GM18867 (cell line): ENCODE results near the gene TWIST2.

Source experiments
- ATAC-seq: cut with Tn5 transposase; IDR thresholded peaks from one replicate; pipeline ENCODE4 v1.9.1; 2021; ENCODE audit warnings: mild to moderate bottlenecking, moderate library complexity; ENCODE audit not compliant: unreplicated experiment

TWIST2 gene

DNA sequence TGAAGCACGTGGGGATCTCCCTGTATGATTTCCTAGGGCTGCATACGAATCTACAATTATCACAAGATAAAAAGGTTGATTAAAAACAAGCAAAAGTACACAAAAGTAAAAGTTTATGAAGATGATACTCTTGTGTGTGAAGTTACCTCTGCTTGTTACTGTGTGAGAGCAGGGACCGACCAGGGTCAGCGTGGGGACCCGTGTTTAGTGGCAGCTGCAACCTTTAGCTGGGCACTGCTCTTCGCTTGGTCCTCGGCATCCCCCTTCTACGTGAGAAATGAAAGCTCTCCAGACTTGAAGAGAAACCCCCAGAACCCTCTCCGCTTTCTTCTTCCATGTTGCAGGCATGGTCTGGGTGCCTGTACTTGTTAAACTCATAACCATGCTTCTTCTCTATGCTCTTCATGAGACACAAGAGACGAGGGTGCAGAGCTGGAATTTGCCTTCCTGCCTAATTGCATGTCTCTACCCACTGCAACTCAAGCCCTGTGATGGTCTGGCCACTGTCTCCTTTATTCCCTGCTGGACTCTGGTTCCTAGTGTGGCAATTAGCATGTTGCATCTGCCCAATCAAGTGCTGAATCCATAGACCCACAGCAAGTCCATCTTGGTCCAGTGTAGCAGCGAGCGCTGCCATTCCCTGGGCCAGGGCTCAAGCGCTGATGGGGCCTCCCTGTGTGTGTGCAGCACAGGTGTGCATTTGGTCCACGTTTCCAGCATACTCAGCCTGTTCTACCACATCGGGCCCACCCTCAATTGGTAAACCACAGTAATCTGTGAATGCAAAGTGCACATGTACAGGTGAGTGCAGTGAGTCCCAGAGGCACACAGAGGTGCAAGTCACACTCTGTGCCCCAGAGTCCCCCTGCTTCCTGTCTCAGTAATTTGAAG is 88.5 kb downstream of the TWIST2 start:
- no peak for ATAC-seq

- ATAC-seq, result no peak
Measured at GRCh38 chr2:238938003-238938400, 90.1 kb downstream of the TWIST2 start.

DNA sequence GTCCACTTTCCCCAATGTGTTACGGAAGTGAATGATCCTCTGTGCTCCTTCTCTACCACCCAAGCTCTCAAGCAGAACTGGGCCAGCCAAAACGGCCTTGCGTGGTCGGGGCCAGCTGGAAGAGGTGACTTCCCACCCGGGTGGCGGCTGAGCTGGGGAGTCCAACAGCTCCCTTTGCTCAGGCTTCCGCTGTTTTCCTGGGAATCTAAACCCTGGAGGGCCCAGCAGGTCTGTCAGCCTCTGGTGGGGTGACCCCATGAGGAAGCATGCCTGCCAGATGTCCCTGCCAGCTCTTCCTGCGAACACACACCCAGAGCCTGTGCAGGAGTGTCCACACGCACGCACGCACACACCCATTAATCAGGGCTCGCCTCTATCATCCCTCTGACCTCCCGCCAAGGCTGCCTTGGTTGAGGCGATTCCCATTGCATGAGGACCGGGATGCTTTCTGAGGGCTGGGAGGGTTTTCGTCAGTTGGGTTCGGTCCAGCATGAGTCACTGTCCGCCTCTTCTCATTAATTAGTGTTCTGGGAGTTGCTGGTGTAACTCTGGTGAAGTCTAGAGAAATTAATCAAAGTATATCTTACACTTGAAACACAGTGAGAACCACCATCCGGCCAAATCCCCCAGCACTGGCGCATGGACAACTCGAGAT is 90.6 kb downstream of the TWIST2 start:
- no peak for ATAC-seq

GRCh38 chr2:238939074-238939473 is 91.2 kb downstream of the TWIST2 start:
- ATAC-seq, result no peak

- ATAC-seq, result no peak
Measured at GRCh38 chr2:238939521-238940403, 91.9 kb downstream of the TWIST2 start.

GRCh38 chr2:238940806-238941205 is 92.9 kb downstream of the TWIST2 start:
- no peak for ATAC-seq

GRCh38 chr2:238941262-238941792 is 93.4 kb downstream of the TWIST2 start:
- ATAC-seq, result no peak

GRCh38 chr2:238942080-238942725 is 94.3 kb downstream of the TWIST2 start:
- ATAC-seq, result no peak

DNA sequence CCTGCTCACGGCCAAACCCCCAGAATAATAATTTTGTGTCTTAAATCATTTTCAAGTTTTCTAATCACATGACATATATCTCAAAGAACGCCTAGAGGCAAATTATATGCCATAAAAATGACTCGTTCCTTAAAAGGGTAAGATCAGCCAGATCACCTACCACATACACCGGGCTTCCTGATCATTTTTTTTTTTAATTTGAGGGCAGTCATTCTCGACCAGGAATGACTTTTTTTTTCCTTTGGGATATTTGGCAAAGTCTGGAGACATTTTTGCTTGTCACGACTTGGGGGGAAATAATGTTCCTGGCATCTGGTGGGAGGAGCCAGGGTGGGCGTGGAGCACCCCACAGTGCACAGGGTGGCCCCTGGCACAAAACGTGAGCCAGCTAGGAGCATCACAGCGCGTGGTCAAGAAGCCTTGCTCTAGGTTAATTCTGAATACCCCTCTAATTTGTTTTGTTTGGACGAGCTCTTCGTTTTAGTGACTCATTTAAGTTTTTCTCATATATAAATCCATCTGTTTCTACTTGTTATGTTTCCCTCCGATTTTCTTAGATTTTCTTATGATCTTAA is 94.9 kb downstream of the TWIST2 start:
- no peak for ATAC-seq

DNA sequence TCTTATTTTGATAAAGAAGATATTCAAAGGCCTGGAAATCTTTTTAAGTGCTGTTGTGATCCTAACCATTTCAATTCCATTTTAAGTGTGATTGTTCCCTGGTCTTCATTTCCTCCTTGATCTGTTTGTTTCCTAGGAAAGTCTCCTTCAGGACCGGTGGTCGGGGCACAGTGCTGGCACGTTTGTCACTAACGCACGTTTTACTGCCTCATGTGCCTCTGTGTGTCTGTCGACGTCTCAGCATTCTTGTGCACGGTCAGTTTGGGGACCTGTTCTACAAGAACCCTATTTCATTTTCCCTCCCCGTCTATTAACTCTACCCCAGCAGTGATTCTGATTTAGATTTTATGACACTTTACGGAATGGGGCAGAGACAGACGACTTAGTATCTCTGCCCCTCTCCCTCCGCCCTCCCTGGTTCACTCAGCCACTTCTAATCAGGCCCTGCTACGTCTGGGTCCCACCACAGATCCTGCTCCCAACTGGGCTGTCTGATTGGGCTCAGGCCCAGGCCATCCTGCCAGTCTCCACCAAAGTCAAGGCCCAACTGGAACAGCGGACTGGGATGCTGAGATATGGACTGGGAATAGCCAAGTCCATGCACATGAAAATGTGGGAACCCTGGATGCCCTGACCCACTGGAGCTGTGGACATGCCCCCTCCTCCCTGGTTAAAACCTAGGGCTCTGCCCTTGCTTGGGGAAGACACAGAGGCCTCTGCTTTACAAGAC is 95.6 kb downstream of the TWIST2 start:
- ATAC-seq, result no peak

- no peak for ATAC-seq
Measured at GRCh38 chr2:238945433-238946150, 97.7 kb downstream of the TWIST2 start.

GRCh38 chr2:238946318-238947242 is 98.7 kb downstream of the TWIST2 start:
- ATAC-seq, result no peak

GRCh38 chr2:238947243-238947760 is 99.4 kb downstream of the TWIST2 start:
- ATAC-seq, result no peak

DNA sequence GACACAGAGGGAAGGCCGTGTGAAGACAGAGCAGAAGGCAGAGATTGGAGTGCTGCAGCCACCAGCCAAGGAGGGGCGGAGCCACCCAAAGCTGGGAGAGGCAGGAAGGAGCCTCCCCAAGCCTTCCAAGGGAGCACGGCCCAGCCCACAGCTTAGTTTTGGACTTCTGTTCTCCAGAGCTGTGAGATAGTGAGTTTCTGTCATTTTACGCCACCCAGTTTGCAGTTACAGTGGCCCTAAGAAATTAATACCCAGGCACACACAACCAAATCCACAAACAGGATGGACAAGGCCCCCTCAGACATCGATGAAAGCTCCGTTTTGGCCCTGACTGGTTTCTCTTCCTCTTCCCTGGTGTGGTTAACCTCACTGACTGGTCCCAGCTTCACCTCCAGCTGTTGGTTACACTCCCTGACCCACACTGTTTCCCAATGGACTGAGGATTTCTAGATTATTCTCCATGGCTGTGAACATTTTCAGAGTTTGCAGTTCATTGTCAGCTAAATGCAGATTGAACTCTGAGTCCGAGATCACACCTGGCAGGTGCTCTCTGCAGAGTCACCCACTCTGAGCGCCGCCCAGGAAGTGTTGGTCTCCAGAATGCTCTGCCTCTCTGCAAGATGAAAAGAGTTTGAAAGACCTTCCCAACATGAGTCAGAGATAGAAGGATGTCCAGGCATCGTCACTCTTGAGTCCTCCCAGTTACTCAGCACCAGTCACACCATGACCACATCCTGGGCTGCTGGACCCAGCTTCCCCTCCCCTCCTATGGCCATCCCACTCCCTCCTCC is 100.2 kb downstream of the TWIST2 start:
- ATAC-seq, result no peak

DNA sequence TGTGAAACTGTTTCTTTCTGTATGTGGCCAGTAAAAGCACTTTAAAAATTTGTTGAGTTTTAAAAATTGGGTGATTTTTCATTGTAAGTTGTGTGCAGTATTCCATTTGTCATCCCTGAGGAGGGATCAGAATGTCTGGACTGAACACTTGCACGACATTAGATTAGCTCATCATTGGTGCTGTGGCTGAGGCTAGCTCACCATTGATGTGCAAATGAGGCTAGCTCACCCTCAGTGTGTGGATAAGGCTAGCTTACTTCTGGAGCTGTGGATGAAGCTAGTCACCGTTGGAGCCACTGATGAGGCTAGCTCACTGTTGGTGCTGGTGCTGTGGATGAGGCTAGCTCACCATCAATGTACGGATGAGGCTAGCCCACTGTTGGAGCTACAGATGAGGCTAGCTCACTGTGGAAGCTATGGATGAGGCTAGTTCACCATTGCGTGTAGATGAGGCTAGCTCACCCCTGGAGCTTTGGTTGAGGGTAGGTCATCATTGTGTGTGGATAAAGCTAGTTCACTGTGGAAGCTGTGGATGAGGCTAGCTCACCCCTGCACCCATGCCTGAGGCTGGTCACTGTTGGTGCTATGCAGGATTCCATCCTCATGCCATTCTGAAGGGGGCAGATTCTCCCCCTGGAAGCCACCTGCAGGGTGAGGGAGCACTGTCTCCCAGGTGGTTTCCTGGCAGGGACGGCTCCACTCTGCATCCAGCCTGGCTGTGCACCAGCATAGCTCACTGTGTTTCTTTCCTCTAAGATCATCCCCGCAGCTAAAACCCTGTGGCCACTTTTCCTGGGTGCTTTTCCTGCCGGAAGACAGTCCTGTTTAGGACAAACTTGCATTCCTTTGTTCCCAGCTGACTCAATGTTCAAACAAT is 101.1 kb downstream of the TWIST2 start:
- no peak for ATAC-seq
